Testis (tissue), 3 donors: Measurements from ENCODE around the gene RIPOR1. TPM values are rescaled to one million over a fixed set of nuclear protein-coding genes. Genes with fewer than 3 reads are reported as not detected.

Experiments used
- DNase-seq: peaks from one replicate; pipeline ENCODE4 v3.0.0-alpha.2; 2019
- H3K27ac ChIP-seq, 2 donors: fragments of 200-600 bp; sonication (generic); one replicate each; pipeline ENCODE4 v1.5.1; 2019
- H3K27me3 ChIP-seq: fragments of 200-600 bp; sonication (generic); one replicate; pipeline ENCODE4 v1.5.1; 2019
- H3K36me3 ChIP-seq: fragments of 200-600 bp; sonication (generic); one replicate; pipeline ENCODE4 v1.5.1; 2017; ENCODE audit warnings: low read depth; ENCODE audit errors: missing control alignments
- H3K4me1 ChIP-seq: fragments of 200-600 bp; sonication (generic); one replicate; pipeline ENCODE4 v1.5.1; 2019
- H3K4me3 ChIP-seq, 2 donors: fragments of 200-600 bp; sonication (generic); one replicate each; pipeline ENCODE4 v1.5.1; 2017 to 2019
- H3K9me3 ChIP-seq: fragments of 200-600 bp; sonication (generic); one replicate; pipeline ENCODE4 v1.5.1; 2017
- POLR2A ChIP-seq: fragments of 450-650 bp; IDR thresholded peaks from one replicate; pipeline ENCODE4 v1.6.1; 2017; ENCODE audit warnings: antibody characterized with exemption, mild to moderate bottlenecking, moderate library complexity
- WGBS, 2 donors: methylation state at CpG; one replicate each; pipeline ENCODE4 v1.1.5; 2018; 5-methylcytosine and 5-hydroxymethylcytosine counted together
- intact Hi-C: fragments of 100-400 bp; cut with DNase I; formaldehyde crosslinking; loops from one replicate; pipeline ENCODE4 v1.15.1; 2023; ENCODE audit warnings: low total_unique reads
- polyA plus RNA-seq: library from polyadenylated mRNA; stranded (reverse); fragments of 350-450 nt; fragmentation: Illumina TruSeq; extraction: RNeasy Lipid Tissue Mini Kit (QIAGEN cat#74804); gene quantifications from one replicate; pipeline ENCODE4 v1.2.3, GENCODE V29; 2014; ENCODE audit warnings: low read depth, low replicate concordance; ENCODE audit not compliant: insufficient read depth
- total RNA-seq, 2 donors: library from RNA; depleted of rRNA; stranded (reverse); fragments of >200 nt; gene quantifications; one replicate each; pipeline ENCODE4 v1.2.3, GENCODE V29; 2016
- TF ChIP-seq, protein P1 (sequence below), 3 experiments: fragments of 450-650 bp in 2 of 3; fragments of 200-600 bp in 1 of 3; sonication (generic) in 1 of 3; IDR thresholded peaks; one replicate each; pipeline ENCODE4 v1.5.1; 2016 to 2019; ENCODE audit warnings: antibody characterized with exemption in 3 of 3, mild to moderate bottlenecking in 2 of 3, moderate library complexity in 1 of 3

Gene RIPOR1
- total and polyA plus RNA-seq, 3 donors from 2014 or later, result 36.1 to 109 (median 79.4) TPM

DNA sequence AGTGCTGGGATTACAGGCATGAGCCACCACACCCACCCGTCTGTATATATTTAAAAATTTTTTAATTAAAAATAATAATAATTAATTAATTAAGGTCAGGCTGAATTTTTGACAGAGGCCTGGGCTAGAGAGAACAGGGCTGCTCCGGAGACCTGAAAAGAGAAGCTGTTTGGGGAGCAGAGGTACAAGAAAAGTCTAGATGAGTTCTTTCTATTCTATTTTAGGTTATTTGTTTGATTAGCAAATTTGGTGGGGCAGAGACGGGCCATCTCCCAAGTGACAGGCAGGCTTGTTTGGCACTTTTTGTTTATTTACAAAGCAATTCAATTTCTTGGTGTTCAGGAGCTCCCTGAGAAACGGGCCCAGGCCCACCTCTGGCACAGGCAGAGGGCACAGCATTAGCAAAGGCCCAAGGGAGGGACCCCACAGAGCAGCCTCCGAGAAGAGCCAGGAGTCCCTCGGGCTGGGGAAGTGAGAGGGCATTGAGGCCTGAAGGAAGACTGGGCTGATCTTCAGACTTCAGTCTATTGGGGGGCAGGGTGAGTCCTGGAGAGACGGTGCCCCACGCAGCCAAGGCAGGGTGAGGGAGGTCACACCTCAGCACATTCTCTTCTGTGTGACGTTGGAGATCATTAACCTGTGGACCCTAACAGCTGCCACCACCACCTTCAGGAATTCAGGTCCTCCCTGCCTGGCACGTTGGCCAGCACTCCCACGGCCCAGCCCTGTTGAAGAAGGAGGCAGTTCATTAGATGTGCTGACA, 10.8 kb upstream of the RIPOR1 start:
- H3K27ac ChIP-seq, result no peak overlapping the region
- no peak overlapping the region for H3K4me3 ChIP-seq
- H3K4me1 ChIP-seq, result peaks cover 5% of the 10 kb centered on the region
- 77 to 88% methylated on average over 4 to 11 of the region's 11 CpGs for WGBS, 2 donors
- intact Hi-C loops, result no loop called here
- TF ChIP-seq, protein P1, sequence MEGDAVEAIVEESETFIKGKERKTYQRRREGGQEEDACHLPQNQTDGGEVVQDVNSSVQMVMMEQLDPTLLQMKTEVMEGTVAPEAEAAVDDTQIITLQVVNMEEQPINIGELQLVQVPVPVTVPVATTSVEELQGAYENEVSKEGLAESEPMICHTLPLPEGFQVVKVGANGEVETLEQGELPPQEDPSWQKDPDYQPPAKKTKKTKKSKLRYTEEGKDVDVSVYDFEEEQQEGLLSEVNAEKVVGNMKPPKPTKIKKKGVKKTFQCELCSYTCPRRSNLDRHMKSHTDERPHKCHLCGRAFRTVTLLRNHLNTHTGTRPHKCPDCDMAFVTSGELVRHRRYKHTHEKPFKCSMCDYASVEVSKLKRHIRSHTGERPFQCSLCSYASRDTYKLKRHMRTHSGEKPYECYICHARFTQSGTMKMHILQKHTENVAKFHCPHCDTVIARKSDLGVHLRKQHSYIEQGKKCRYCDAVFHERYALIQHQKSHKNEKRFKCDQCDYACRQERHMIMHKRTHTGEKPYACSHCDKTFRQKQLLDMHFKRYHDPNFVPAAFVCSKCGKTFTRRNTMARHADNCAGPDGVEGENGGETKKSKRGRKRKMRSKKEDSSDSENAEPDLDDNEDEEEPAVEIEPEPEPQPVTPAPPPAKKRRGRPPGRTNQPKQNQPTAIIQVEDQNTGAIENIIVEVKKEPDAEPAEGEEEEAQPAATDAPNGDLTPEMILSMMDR (IDR thresholded peaks at IDR 0.05), result no peak
- no peak for TF ChIP-seq POLR2A
- H3K9me3 ChIP-seq, result no peaks in the 10 kb centered on the region
- H3K36me3 ChIP-seq, result no peaks in the 10 kb centered on the region
- DNase-seq, result no peak
- no peaks in the 10 kb centered on the region for H3K27me3 ChIP-seq

DNA sequence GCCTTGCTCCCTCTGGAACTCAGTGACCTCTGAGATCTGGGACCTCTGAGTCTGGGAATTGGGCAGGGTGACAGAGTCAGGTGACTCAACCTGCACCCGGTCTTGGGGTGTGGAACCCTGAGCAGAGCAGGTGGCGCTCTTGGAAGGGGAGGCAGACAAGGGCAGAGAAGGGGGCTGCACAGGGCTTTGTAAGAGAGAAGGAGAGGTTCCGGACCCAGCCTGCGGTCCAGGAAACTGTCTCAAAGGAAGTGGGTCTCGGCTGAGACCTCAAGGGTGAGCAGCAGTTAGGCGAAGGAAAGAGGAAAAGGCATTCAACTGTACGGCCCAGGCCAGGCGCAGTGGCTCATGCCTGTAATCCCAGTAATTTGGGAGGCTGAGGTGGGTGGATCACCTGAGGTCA, 10.0 kb upstream of the RIPOR1 start:
- no peak overlapping the region for H3K27ac ChIP-seq
- DNase-seq, result no peak
- peaks cover 5% of the 10 kb centered on the region for H3K4me1 ChIP-seq
- H3K27me3 ChIP-seq, result no peaks in the 10 kb centered on the region
- H3K9me3 ChIP-seq, result no peaks in the 10 kb centered on the region
- 85 to 97% methylated on average over 8 of the region's 8 CpGs for WGBS, 2 donors
- intact Hi-C loops, result no loop called here
- TF ChIP-seq, protein P1 (IDR thresholded peaks at IDR 0.05), result no peak
- TF ChIP-seq POLR2A, result no peak
- no peaks in the 10 kb centered on the region for H3K36me3 ChIP-seq
- H3K4me3 ChIP-seq, result no peak overlapping the region

DNA sequence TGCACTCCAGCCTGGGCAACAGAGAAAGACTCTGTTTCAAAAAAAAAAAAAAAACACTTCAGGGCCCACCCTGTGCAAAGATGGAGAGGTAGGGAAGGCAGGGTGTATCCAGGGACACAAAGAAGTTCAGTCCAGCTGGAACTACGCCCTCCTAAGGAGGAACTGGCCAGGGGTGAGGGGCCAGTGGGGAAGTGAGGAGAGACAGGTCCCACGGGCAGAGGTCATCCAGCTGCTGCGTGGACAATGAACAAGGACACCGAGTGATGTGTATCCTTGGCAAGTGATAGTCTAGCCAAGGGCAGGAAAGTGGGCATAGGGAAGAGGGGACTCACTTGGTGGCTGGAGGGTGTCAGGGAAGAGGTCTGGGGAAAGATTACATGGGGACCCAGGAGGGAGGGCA, 9.4 kb upstream of the RIPOR1 start:
- no peaks in the 10 kb centered on the region for H3K36me3 ChIP-seq
- intact Hi-C loops, result no loop called here
- H3K27me3 ChIP-seq, result no peaks in the 10 kb centered on the region
- no peak for DNase-seq
- no peaks in the 10 kb centered on the region for H3K9me3 ChIP-seq
- no peak for TF ChIP-seq POLR2A
- TF ChIP-seq, protein P1 (IDR thresholded peaks at IDR 0.05), result no peak
- WGBS, 2 donors, result 62 to 77% methylated on average over 4 of the region's 4 CpGs
- no peak overlapping the region for H3K27ac ChIP-seq
- H3K4me3 ChIP-seq, result no peak overlapping the region
- H3K4me1 ChIP-seq, result peaks cover 5% of the 10 kb centered on the region

DNA sequence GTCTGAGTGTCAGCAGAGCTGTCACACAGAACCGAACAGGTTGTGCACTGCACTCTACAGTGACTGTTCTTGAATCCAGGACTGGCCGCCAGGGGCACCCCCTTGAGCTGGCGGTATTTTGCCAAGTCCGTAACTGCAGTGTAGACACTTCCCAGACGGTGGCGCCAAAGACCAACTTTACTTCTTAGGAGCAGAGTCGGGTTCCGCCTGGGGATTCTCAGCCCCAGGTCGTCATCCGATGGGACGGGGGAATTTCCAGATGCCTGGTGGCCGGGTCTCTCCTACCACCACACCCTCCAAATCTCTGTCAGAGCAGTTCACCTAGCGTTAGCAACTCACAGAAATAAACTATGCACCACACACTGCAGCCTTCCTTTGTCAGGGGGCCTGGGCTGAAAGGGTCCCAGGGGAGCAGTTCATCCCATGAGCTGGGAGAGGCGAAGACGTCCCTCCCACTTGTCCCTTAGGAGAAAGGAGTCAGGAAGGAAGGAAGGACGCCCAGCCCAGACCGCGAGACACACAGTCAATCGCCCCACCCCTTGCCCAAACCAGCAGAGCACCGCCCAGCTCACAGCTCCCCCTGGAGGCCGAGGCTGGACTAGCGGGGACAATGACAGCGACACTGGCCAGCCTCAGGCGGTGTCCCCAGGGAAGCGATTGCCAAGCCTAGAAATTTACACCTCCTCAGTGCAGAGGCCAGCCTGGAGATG, 7.4 kb upstream of the RIPOR1 start:
- intact Hi-C loops, result no loop called here
- no peak for TF ChIP-seq POLR2A
- TF ChIP-seq, protein P1 (IDR thresholded peaks at IDR 0.05), result peak; percentile 67 to 99 (median 93)
- WGBS, 2 donors, result 0 to 1% methylated on average over 18 to 25 of the region's 25 CpGs

More for the DNA sequence above, 7.4 kb upstream of the RIPOR1 start:
- peak overlapping the region; percentile 47 to 49 for H3K4me3 ChIP-seq
- no peaks in the 10 kb centered on the region for H3K9me3 ChIP-seq
- H3K36me3 ChIP-seq, result no peaks in the 10 kb centered on the region
- DNase-seq, result peak; percentile 98
- peaks cover 5% of the 10 kb centered on the region for H3K4me1 ChIP-seq
- H3K27me3 ChIP-seq, result no peaks in the 10 kb centered on the region
- peak overlapping the region; percentile 87 to 93 for H3K27ac ChIP-seq
